NCI-H1694 (cell line): ENCODE data around the gene LGALS8.

Experiments used
- DNase-seq: peaks from one replicate; lab custom pipeline; 2025; lab: John Stamatoyannopoulos, UW

The LGALS8 gene

GRCh38 chr1:236589531-236589930 is 65.7 kb downstream of the LGALS8 start:
- no peak for DNase-seq

- no peak for DNase-seq
These were observed 66.9 kb downstream of the LGALS8 start for GRCh38 chr1:236590553-236591150.

- DNase-seq, result no peak
These were observed 78.4 kb downstream of the LGALS8 start for GRCh38 chr1:236602171-236602570.
